ENCODE measurements around the gene COL4A3. TPM values are rescaled to one million over a fixed set of nuclear protein-coding genes. Genes with fewer than 3 reads are reported as not detected.
"Not testable (repeated sequence)": the region's sequence is repeated elsewhere in the genome, so short reads cannot be mapped to it uniquely, and the experiment has no call there.

COL4A3 gene
- total and polyA plus RNA-seq, 11 donors = 0.55 to 6.9 (median 1.9) TPM

GRCh38 chr2:227214622-227215041 is 50.2 kb downstream of the COL4A3 start:
- ATAC-seq (no peak), DNase-seq (no peak)
- H3K27ac ChIP-seq = no peak overlapping the region
- TF ChIP-seq POLR2A (IDR thresholded peaks at IDR 0.05) (no peak), CTCF (IDR thresholded peaks at IDR 0.05) (no peak)
- intact Hi-C loops (cut with DNase I) = no loop called here
- 79 to 85% (median 82%) methylated on average over 3 of the region's 3 CpGs for WGBS, 4 donors
- H3K36me3 ChIP-seq = no peaks in the 10 kb centered on the region
- no peak overlapping the region for H3K4me3 ChIP-seq
- no peaks in the 10 kb centered on the region for H3K27me3 ChIP-seq
- H3K4me1 ChIP-seq = peaks cover 0 to 12% (median 0%) of the 10 kb centered on the region in 12 donors
- H3K9me3 ChIP-seq = no peaks in the 10 kb centered on the region

- intact Hi-C loops (cut with DNase I) = no loop called here
- H3K36me3 ChIP-seq = no peaks in the 10 kb centered on the region
- 59 to 69% (median 66%) methylated on average over 4 of the region's 4 CpGs for WGBS, 4 donors
- no peaks in the 10 kb centered on the region for H3K4me1 ChIP-seq
- ATAC-seq (no peak), DNase-seq (no peak)
- no peak for TF ChIP-seq CTCF (IDR thresholded peaks at IDR 0.05)
- TF ChIP-seq POLR2A (IDR thresholded peaks at IDR 0.05) = no peak
- H3K27me3 ChIP-seq = no peaks in the 10 kb centered on the region
- H3K4me3 ChIP-seq = no peak overlapping the region
- no peaks in the 10 kb centered on the region for H3K9me3 ChIP-seq
- no peak overlapping the region for H3K27ac ChIP-seq
Measured at GRCh38 chr2:227219312-227220105, 55.1 kb downstream of the COL4A3 start.

- Histone ChIP-seq H3K4me3 (no peak overlapping the region), H3K4me1 (no peaks in the 10 kb centered on the region), H3K27ac (no peak overlapping the region), H3K27me3 (no peaks in the 10 kb centered on the region), H3K9me3 (no peaks in the 10 kb centered on the region), H3K36me3 (no peaks in the 10 kb centered on the region)
- ATAC-seq = no peak
- DNase-seq = no peak
- TF ChIP-seq CTCF (IDR thresholded peaks at IDR 0.05) (no peak), POLR2A (IDR thresholded peaks at IDR 0.05) (no peak)
- intact Hi-C loops (cut with DNase I) = no loop called here
- 0 to 100% (median 48%) methylated on average over 1 of the region's 1 CpG for WGBS, 4 donors
Measured at GRCh38 chr2:227221120-227221519, 56.7 kb downstream of the COL4A3 start.

GRCh38 chr2:227222292-227222691 is 57.9 kb downstream of the COL4A3 start:
- no peak for TF ChIP-seq POLR2A (IDR thresholded peaks at IDR 0.05)
- TF ChIP-seq CTCF (IDR thresholded peaks at IDR 0.05) = no peak
- WGBS, 4 donors = 78 to 83% (median 79%) methylated on average over 4 of the region's 4 CpGs
- no peaks in the 10 kb centered on the region for H3K9me3 ChIP-seq
- H3K36me3 ChIP-seq = no peaks in the 10 kb centered on the region
- intact Hi-C loops (cut with DNase I) = no loop called here
- no peak for DNase-seq
- no peak for ATAC-seq
- H3K27me3 ChIP-seq = no peaks in the 10 kb centered on the region
- H3K4me3 ChIP-seq = no peak overlapping the region
- H3K4me1 ChIP-seq = no peaks in the 10 kb centered on the region
- H3K27ac ChIP-seq = no peak overlapping the region

- H3K27ac ChIP-seq; H3K27me3 ChIP-seq; DNase-seq; H3K4me3 ChIP-seq; ATAC-seq; H3K36me3 ChIP-seq; H3K4me1 ChIP-seq; intact Hi-C loops (cut with DNase I); H3K9me3 ChIP-seq: not testable (repeated sequence)
- 88 to 93% (median 90%) methylated on average over 6 of the region's 6 CpGs for WGBS, 4 donors
Measured at GRCh38 chr2:227225641-227226040, 61.2 kb downstream of the COL4A3 start.

All from heart left ventricle (tissue), 16 donors.